Gastrocnemius medialis (tissue), 4 donors: Measurements from ENCODE around the gene RASA3. TPM values are rescaled to one million over a fixed set of nuclear protein-coding genes. Genes with fewer than 3 reads are reported as not detected.

Source experiments
- ATAC-seq, 2 donors: fragments of 150-250 bp; one replicate each; pipeline ENCODE4 v1.9.1; 2016
- DNase-seq, 2 donors: peaks; one replicate each; pipeline ENCODE4 v3.0.0-alpha.2; 2019
- H3K27ac ChIP-seq, 4 donors: fragments of 200-600 bp; sonication (generic); 1 replicate in 1 of 4; 2 replicates in 3 of 4; pipeline ENCODE4 v1.5.1; 2016 to 2018; ENCODE audit warnings: mild to moderate bottlenecking in 2 of 4, moderate library complexity in 1 of 4
- H3K27me3 ChIP-seq, 3 donors: fragments of 200-600 bp; sonication (generic) in 2 of 3; 1 replicate in 1 of 3; 2 replicates in 2 of 3; pipeline versions ENCODE4 v1.5.1 to v1.6.0; 2016 to 2019; ENCODE audit warnings: mild to moderate bottlenecking in 1 of 3, moderate library complexity in 1 of 3
- H3K36me3 ChIP-seq, 2 donors: fragments of 200-600 bp; sonication (generic) in 1 of 2; one replicate each; pipeline ENCODE4 v1.5.1; 2017 to 2018
- H3K4me1 ChIP-seq, 2 donors: fragments of 200-600 bp; sonication (generic) in 1 of 2; one replicate each; pipeline ENCODE4 v1.5.1; 2016 to 2017; ENCODE audit warnings: mild to moderate bottlenecking in 2 of 2
- H3K4me3 ChIP-seq, 4 donors: fragments of 200-600 bp; sonication (generic) in 3 of 4; 1 replicate in 1 of 4; 2 replicates in 3 of 4; pipeline ENCODE4 v1.5.1; 2016 to 2019; ENCODE audit warnings: mild to moderate bottlenecking in 2 of 4
- H3K9me3 ChIP-seq, 3 donors: fragments of 200-600 bp; sonication (generic) in 2 of 3; 1 replicate in 1 of 3; 2 replicates in 2 of 3; pipeline ENCODE4 v1.5.1; 2016 to 2019
- CTCF ChIP-seq, 5 experiments: fragments of 450-650 bp in 3 of 5; fragments of 200-600 bp in 2 of 5; sonication (generic) in 2 of 5; IDR thresholded peaks in 4 of 5; conservative IDR thresholded peaks in 1 of 5; 1 replicate in 4 of 5; 2 replicates in 1 of 5; pipeline ENCODE4 v1.5.1; 2016 to 2019; ENCODE audit warnings: antibody characterized with exemption in 5 of 5, mild to moderate bottlenecking in 3 of 5, moderate library complexity in 3 of 5
- POLR2A ChIP-seq, 2 donors: fragments of 450-650 bp; IDR thresholded peaks; one replicate each; pipeline ENCODE4 v1.6.1; 2017; ENCODE audit warnings: antibody characterized with exemption in 2 of 2, mild to moderate bottlenecking in 2 of 2, moderate library complexity in 2 of 2
- in situ Hi-C, 4 donors: fragments of 200-750 bp; cut with MboI; loops; one replicate each; pipeline versions ENCODE4 v1.15.0 to v1.8.0; 2017; ENCODE audit warnings: low sequenced_read_pairs in 4 of 4
- intact Hi-C: fragments of 100-400 bp; cut with DNase I; formaldehyde crosslinking; loops from one replicate; pipeline ENCODE4 v1.15.1; 2023; ENCODE audit warnings: low total_unique reads
- total RNA-seq, 4 donors: library from RNA; depleted of rRNA; stranded (reverse); fragments of >200 nt; gene quantifications; one replicate each; pipeline versions ENCODE4 v1.1.0 to v1.2.3, GENCODE V29; 2016

The RASA3 gene
- total RNA-seq, 4 donors from 2014 or later, result 3.4 to 22.2 (median 10.8) TPM

- Histone ChIP-seq H3K4me3 (no peak overlapping the region), H3K27me3 (no peaks in the 10 kb centered on the region), H3K4me1 (peaks cover 14 to 18% of the 10 kb centered on the region in 2 donors), H3K27ac (no peak overlapping the region), H3K36me3 (peaks cover 0 to 5% of the 10 kb centered on the region in 2 donors), H3K9me3 (no peaks in the 10 kb centered on the region)
- in situ Hi-C loops, result no loop called here
- no peak for ATAC-seq
- intact Hi-C loops, result no loop called here
- TF ChIP-seq CTCF (IDR thresholded peaks at IDR 0.05 in 4 of 5, conservative IDR thresholded peaks at IDR 0.05 in 1 of 5) (no peak), POLR2A (IDR thresholded peaks at IDR 0.05) (no peak)
- DNase-seq, result no peak
Observed at GRCh38 chr13:114029866-114030625, 102.4 kb downstream of the RASA3 start.

GRCh38 chr13:114027826-114028225 is 104.6 kb downstream of the RASA3 start:
- no peak for TF ChIP-seq CTCF (IDR thresholded peaks at IDR 0.05 in 4 of 5, conservative IDR thresholded peaks at IDR 0.05 in 1 of 5)
- TF ChIP-seq POLR2A (IDR thresholded peaks at IDR 0.05), result no peak
- Histone ChIP-seq H3K27me3 (no peaks in the 10 kb centered on the region), H3K4me3 (no peak overlapping the region), H3K4me1 (peaks cover 12% of the 10 kb centered on the region in 2 donors), H3K9me3 (no peaks in the 10 kb centered on the region), H3K36me3 (peaks cover 0 to 16% of the 10 kb centered on the region in 2 donors), H3K27ac (no peak overlapping the region)
- DNase-seq, result no peak
- intact Hi-C loops, result no loop called here
- ATAC-seq, result no peak
- in situ Hi-C loops, result no loop called here

DNA sequence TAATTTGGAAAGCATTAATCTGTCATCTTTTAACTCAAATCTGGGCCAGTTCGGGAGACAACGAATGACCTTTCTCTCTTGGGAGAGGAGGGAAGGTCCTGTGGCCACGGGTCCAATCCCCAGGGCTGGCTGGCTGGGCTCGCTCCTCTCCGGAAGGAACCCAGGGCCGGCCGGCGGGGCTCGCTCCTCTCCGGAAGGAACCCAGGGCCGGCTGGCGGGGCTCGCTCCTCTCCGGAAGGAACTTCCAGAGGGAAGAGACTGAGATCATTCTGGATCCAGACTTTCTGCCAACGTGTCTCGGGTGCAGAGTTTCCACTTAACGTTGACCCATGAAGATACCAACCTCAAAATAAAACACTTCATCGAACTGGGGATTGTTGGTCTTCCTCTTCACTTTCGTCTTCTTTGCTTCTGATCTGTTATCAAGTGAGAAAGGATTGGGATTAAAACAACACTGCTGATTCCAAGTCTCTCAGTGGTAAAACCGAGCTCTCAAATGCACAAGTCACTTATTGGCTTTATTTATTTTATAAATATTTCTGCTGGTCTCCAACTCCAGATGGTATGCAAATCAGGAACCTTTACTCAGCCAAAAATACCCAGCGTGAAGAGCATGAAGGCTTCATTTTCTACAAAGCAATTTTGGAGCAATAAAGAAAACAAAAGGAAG is 105.2 kb downstream of the RASA3 start:
- no peak for DNase-seq
- H3K4me3 ChIP-seq, result no peak overlapping the region
- no peak for ATAC-seq

DNA sequence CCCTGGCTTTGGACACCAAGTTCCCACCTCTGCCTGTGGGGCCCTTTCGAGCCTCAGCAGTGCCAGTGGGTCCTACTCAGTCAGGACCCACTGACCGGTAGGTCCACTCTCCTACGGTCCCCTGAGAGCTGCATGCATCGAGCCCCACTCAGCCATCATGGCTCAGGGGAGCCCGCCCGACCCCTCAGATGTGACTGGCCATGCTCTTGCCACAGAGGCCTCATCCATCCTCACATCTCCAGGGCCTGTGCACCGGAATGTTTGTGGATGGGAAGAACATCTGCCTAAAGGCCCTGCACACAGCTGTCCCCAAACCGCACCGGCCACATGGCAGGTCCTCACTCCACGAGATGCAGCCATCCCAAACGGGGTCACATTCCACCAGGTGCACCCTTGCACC is 105.9 kb downstream of the RASA3 start:
- H3K36me3 ChIP-seq, result peaks cover 0 to 27% of the 10 kb centered on the region in 2 donors
- H3K27ac ChIP-seq, result no peak overlapping the region
- H3K27me3 ChIP-seq, result no peaks in the 10 kb centered on the region
- intact Hi-C loops (no loop called here), in situ Hi-C loops (no loop called here)
- no peaks in the 10 kb centered on the region for H3K9me3 ChIP-seq
- no peak overlapping the region for H3K4me3 ChIP-seq
- DNase-seq (no peak), ATAC-seq (no peak)
- no peak for TF ChIP-seq POLR2A (IDR thresholded peaks at IDR 0.05)
- TF ChIP-seq CTCF (IDR thresholded peaks at IDR 0.05 in 4 of 5, conservative IDR thresholded peaks at IDR 0.05 in 1 of 5), result no peak
- H3K4me1 ChIP-seq, result peaks cover 2 to 6% of the 10 kb centered on the region in 2 donors

More for the DNA sequence above, 105.2 kb downstream of the RASA3 start:
- Histone ChIP-seq H3K36me3 (peaks cover 0 to 23% of the 10 kb centered on the region in 2 donors), H3K27ac (no peak overlapping the region), H3K27me3 (no peaks in the 10 kb centered on the region), H3K4me1 (peaks cover 9 to 10% of the 10 kb centered on the region in 2 donors), H3K9me3 (no peaks in the 10 kb centered on the region)
- in situ Hi-C loops, result no loop called here
- TF ChIP-seq CTCF (IDR thresholded peaks at IDR 0.05 in 4 of 5, conservative IDR thresholded peaks at IDR 0.05 in 1 of 5), result no peak
- TF ChIP-seq POLR2A (IDR thresholded peaks at IDR 0.05), result no peak
- intact Hi-C loops, result no loop called here
